Smooth muscle cell (in vitro differentiated cells): ENCODE results near the gene PCDHA7. TPM values are rescaled to one million over a fixed set of nuclear protein-coding genes. Genes with fewer than 3 reads are reported as not detected.
"Not testable (repeated sequence)": the region's sequence is repeated elsewhere in the genome, so short reads cannot be mapped to it uniquely, and the experiment has no call there.

Experiments used
- DNase-seq: peaks from one replicate; lab custom pipeline; 2025; ENCODE audit not compliant: unreplicated experiment; lab: John Stamatoyannopoulos, UW
- H2AFZ ChIP-seq: fragments of 200-600 bp; sonication (generic); 2 replicates; pipeline ENCODE4 v1.6.0; 2016; ENCODE audit warnings: antibody characterized with exemption, low read depth, mild to moderate bottlenecking
- H3F3A ChIP-seq: fragments of 200-600 bp; sonication (generic); 2 replicates; pipeline ENCODE4 v1.6.0; 2017; ENCODE audit warnings: antibody characterized with exemption, low read depth
- H3K27ac ChIP-seq: fragments of 200-600 bp; sonication (generic); 2 replicates; pipeline ENCODE4 v1.5.1; 2016; ENCODE audit warnings: low read depth, mild to moderate bottlenecking
- H3K27me3 ChIP-seq: fragments of 200-600 bp; sonication (generic); 2 replicates; pipeline ENCODE4 v1.6.1; 2016; ENCODE audit warnings: low read depth, mild to moderate bottlenecking
- H3K36me3 ChIP-seq: fragments of 200-600 bp; sonication (generic); 2 replicates; pipeline ENCODE4 v1.5.1; 2016; ENCODE audit warnings: low read depth
- H3K4me1 ChIP-seq: fragments of 200-600 bp; sonication (generic); 2 replicates; pipeline ENCODE4 v1.5.1; 2016; ENCODE audit warnings: low read depth
- H3K4me2 ChIP-seq: fragments of 200-600 bp; sonication (generic); 2 replicates; pipeline ENCODE4 v1.6.0; 2016; ENCODE audit warnings: mild to moderate bottlenecking
- H3K4me3 ChIP-seq: fragments of 200-600 bp; sonication (generic); 2 replicates; pipeline ENCODE4 v1.5.1; 2016; ENCODE audit warnings: mild to moderate bottlenecking
- H3K79me2 ChIP-seq: fragments of 200-600 bp; sonication (generic); 2 replicates; pipeline ENCODE4 v1.6.0; 2016; ENCODE audit warnings: low read depth, mild to moderate bottlenecking
- H3K9ac ChIP-seq: fragments of 200-600 bp; sonication (generic); 2 replicates; pipeline ENCODE4 v1.6.0; 2016; ENCODE audit warnings: low read depth
- H3K9me3 ChIP-seq: fragments of 200-600 bp; sonication (generic); replicated peaks from 2 replicates; pipeline ENCODE4 v1.5.1; 2016; ENCODE audit warnings: low read depth
- H4K20me1 ChIP-seq: fragments of 200-600 bp; sonication (generic); 2 replicates; pipeline ENCODE4 v1.6.0; 2016; ENCODE audit warnings: low read depth
- WGBS: methylation state at CpG from one replicate; pipeline ENCODE4 v1.1.7; 2016; ENCODE audit warnings: low lambda C conversion rate; 5-methylcytosine and 5-hydroxymethylcytosine counted together
- polyA plus RNA-seq: library from polyadenylated mRNA; unstranded; fragments of >200 nt; fragmentation: Nextera tagmentation; extraction: Ambion mirVana; gene quantifications from 2 replicates; pipeline ENCODE4 v1.2.1, GENCODE V29; 2016
- total RNA-seq: library from RNA; depleted of rRNA; stranded (reverse); fragments of >200 nt; gene quantifications from 2 replicates; pipeline ENCODE4 v1.2.3, GENCODE V29; 2014
- TF ChIP-seq, protein P1 (sequence below): fragments of 200-600 bp; sonication (generic); IDR thresholded peaks from 2 replicates; pipeline ENCODE4 v1.5.1; 2017; ENCODE audit warnings: borderline replicate concordance, mild to moderate bottlenecking, antibody characterized with exemption; ENCODE audit not compliant: insufficient read depth, poor library complexity, severe bottlenecking

Gene PCDHA7
- total and polyA plus RNA-seq, 2 experiments from 2014 or later: 1.0 to 3.1 TPM

DNA sequence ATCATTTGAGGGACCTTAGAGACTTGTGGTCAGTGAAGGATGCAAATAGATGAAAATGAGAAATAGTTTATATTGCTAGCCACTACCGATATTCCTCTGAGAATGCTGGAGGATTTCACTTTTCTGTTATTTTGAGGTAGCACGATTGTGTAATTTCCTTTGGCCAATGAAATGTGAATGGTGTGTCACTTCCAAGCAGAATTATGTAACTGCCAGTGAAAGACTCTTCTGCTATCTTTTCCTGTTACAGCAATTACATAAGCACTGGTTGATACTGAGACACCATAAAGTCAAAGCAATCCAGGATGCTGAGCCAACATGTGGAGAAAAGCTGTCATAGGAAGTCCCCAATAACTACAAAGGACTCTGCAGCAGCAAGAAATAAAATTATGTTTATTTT, 43.0 kb upstream of the PCDHA7 start:
- no peak overlapping the region for H3K4me3 ChIP-seq
- 89% methylated on average over 2 of the region's 2 CpGs for WGBS
- no peaks in the 10 kb centered on the region for H3K4me1 ChIP-seq
- no peak overlapping the region for H3K4me2 ChIP-seq
- H3K9ac ChIP-seq: no peak overlapping the region
- H3K79me2 ChIP-seq: no peaks in the 10 kb centered on the region
- no peaks in the 10 kb centered on the region for H3F3A ChIP-seq
- TF ChIP-seq, protein P1, sequence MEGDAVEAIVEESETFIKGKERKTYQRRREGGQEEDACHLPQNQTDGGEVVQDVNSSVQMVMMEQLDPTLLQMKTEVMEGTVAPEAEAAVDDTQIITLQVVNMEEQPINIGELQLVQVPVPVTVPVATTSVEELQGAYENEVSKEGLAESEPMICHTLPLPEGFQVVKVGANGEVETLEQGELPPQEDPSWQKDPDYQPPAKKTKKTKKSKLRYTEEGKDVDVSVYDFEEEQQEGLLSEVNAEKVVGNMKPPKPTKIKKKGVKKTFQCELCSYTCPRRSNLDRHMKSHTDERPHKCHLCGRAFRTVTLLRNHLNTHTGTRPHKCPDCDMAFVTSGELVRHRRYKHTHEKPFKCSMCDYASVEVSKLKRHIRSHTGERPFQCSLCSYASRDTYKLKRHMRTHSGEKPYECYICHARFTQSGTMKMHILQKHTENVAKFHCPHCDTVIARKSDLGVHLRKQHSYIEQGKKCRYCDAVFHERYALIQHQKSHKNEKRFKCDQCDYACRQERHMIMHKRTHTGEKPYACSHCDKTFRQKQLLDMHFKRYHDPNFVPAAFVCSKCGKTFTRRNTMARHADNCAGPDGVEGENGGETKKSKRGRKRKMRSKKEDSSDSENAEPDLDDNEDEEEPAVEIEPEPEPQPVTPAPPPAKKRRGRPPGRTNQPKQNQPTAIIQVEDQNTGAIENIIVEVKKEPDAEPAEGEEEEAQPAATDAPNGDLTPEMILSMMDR: no peak
- no peaks in the 10 kb centered on the region for H3K9me3 ChIP-seq
- H3K36me3 ChIP-seq: no peaks in the 10 kb centered on the region
- H3K27ac ChIP-seq: no peak overlapping the region
- no peak overlapping the region for H2AFZ ChIP-seq
- H4K20me1 ChIP-seq: no peaks in the 10 kb centered on the region
- no peaks in the 10 kb centered on the region for H3K27me3 ChIP-seq
- DNase-seq: no peak

DNA sequence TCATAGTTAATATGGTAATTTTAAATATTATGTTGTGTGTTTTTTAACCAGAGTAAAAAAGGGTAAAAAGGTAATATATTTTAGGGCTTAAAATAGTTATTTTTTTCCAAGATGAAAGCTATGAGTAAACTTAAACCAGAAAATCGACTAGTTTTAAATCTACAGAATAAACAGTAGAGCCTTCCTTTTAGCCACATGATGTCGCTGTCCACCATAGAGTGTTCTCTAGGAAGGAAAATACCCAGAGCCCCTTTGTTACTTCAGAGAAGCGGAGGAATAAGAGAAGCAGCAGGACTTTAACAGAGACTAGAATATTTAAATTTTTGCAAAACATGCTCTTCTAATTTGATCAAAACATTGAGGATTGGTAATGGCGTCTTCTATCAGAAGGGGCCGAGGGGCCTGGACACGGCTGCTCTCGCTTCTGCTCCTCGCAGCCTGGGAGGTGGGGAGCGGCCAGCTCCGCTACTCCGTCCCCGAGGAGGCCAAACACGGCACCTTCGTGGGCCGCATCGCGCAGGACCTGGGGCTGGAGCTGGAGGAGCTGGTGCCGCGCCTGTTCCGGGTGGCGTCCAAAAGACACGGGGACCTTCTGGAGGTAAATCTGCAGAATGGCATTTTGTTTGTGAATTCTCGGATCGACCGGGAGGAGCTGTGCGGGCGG, 39.3 kb upstream of the PCDHA7 start, which contains the start of gene PCDHA2:
TSS of gene PCDHA2 (plus strand) at position 258 of the 664 bp plus-strand sequence.
- no peaks in the 10 kb centered on the region for H3K4me1 ChIP-seq
- H3K4me3 ChIP-seq: peak within 1 kb of the TSS; percentile 66
- peaks cover 7% of the 10 kb centered on the region for H3K9me3 ChIP-seq
- no peaks in the 10 kb centered on the region for H4K20me1 ChIP-seq
- H3K9ac ChIP-seq: no peak within 1 kb of the TSS
- TF ChIP-seq, protein P1: peak; percentile 70
- H3K36me3 ChIP-seq: peaks cover under 1% of the 10 kb centered on the region
- peak within 1 kb of the TSS; percentile 14 for H3K27ac ChIP-seq
- peak within 1 kb of the TSS; percentile 95 for H2AFZ ChIP-seq
- peak within 1 kb of the TSS; percentile 83 for H3K4me2 ChIP-seq
- no peaks in the 10 kb centered on the region for H3K27me3 ChIP-seq
- no peak for DNase-seq
- H3F3A ChIP-seq: no peaks in the 10 kb centered on the region
- WGBS: 6% methylated on average over 27 of the region's 27 CpGs
- no peaks in the 10 kb centered on the region for H3K79me2 ChIP-seq

DNA sequence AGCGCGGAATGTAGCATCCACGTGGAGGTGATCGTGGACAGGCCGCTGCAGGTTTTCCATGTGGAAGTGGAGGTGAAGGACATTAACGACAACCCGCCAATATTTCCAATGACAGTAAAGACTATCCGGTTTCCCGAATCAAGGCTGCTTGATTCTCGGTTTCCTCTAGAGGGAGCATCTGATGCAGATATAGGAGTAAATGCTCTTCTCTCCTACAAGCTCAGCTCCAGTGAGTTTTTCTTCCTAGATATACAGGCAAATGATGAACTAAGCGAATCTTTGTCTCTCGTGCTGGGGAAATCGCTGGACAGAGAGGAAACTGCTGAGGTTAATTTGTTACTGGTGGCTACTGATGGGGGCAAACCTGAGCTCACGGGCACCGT, 38.8 kb upstream of the PCDHA7 start:
- Histone ChIP-seq H4K20me1 (no peaks in the 10 kb centered on the region), H3K9me3 (peaks cover 7% of the 10 kb centered on the region), H3K9ac (no peak overlapping the region), H3F3A (no peaks in the 10 kb centered on the region), H3K27me3 (no peaks in the 10 kb centered on the region), H3K4me1 (no peaks in the 10 kb centered on the region), H3K4me3 (peak overlapping the region; percentile 66), H3K79me2 (no peaks in the 10 kb centered on the region), H3K4me2 (peak overlapping the region; percentile 83), H2AFZ (peak overlapping the region; percentile 95), H3K27ac (no peak overlapping the region), H3K36me3 (peaks cover 4% of the 10 kb centered on the region)
- TF ChIP-seq, protein P1: peak; percentile 39
- 24% methylated on average over 15 of the region's 15 CpGs for WGBS
- no peak for DNase-seq

DNA sequence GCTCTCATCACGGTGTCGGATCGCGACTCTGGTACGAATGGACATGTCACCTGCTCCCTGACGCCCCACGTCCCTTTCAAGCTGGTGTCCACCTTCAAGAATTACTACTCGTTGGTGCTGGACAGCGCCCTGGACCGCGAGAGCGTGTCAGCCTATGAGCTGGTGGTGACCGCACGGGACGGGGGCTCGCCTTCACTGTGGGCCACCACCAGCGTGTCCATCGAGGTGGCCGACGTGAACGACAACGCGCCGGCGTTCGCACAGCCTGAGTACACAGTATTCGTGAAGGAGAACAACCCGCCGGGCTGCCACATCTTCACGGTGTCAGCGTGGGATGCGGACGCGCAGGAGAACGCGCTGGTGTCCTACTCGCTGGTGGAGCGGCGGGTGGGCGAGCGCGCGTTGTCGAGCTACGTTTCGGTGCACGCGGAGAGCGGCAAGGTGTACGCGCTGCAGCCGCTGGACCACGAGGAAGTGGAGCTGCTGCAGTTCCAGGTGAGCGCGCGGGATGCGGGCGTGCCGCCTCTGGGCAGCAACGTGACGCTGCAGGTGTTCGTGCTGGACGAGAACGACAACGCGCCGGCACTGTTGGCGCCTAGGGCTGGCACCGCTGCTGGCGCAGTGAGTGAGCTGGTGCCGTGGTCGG, 37.9 kb upstream of the PCDHA7 start:
- not testable (repeated sequence) for DNase-seq, H3K4me2 ChIP-seq, H3K27me3 ChIP-seq, H2AFZ ChIP-seq, H3K27ac ChIP-seq, H3K4me1 ChIP-seq, H3K9me3 ChIP-seq, H3K79me2 ChIP-seq, H3K4me3 ChIP-seq, H3F3A ChIP-seq, H3K9ac ChIP-seq, H3K36me3 ChIP-seq, H4K20me1 ChIP-seq
- WGBS: 98% methylated on average over 53 of the region's 72 CpGs
